ENCODE results near the gene PDZD2. TPM values are rescaled to one million over a fixed set of nuclear protein-coding genes. Genes with fewer than 3 reads are reported as not detected.
"Not testable (repeated sequence)": the region's sequence is repeated elsewhere in the genome, so short reads cannot be mapped to it uniquely, and the experiment has no call there.

PDZD2 gene
- total RNA-seq, 5 donors from 2014 or later (not counting 1 experiment from before 2014, with no cell fraction given) = 0.66 to 2.2 (median 1.2) TPM

DNA sequence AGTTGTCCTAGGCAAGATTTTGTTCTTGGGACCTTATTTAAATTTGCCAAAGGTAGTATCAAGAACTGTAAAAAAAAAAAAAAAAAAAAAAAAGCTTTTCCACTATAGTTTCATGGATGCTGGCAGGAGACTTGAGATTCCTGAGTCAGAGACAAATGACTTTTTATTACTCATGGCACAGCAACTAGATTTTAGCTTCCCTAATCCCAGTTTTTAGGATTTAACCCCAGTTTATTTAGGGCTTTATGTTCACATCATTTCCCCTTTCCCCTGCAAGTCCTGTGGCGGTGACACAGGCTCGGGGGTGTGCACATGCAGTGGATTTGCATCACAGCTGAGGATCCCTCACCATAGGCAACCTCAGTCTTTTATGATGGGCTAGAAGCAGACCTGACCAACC is 390.3 kb downstream of the PDZD2 start:
- no peak for ATAC-seq (replicated peaks in 1 of 4)
- no peaks in the 10 kb centered on the region for H3K9me3 ChIP-seq
- no peak overlapping the region for H3K4me3 ChIP-seq (ENCODE audit: control insufficient read depth in 1 of 2, extremely low read depth in 1 of 2, low read length in 1 of 2)
- ChIA-PET CTCF (interaction anchor here in 1 of 2 donors (0.6 kb wide), 1 partner anchor 64 kb away, joined by 4 read pairs; no protein-coding TSS in a partner anchor), POLR2A (interaction anchor here in 1 of 2 donors (0.5 kb wide), 1 partner anchor 9 kb away, joined by 6 read pairs; no protein-coding TSS in a partner anchor)
- H3K36me3 ChIP-seq (ENCODE audit: control insufficient read depth in 2 of 2, extremely low read depth in 1 of 2, insufficient read depth in 1 of 2, low read length in 1 of 2) = no peaks in the 10 kb centered on the region
- no CpG with 5 or more reads among the region's 2 CpGs for WGBS (ENCODE audit: insufficient coverage)
- H3K27ac Mint-ChIP-seq = no peak overlapping the region
- no peak overlapping the region for H3K27ac ChIP-seq (ENCODE audit: low read length)
- no peak for DNase-seq
- H3K4me1 Mint-ChIP-seq = peaks cover 16 to 18% (median 18%) of the 10 kb centered on the region in 3 donors
- H3K36me3 Mint-ChIP-seq = no peaks in the 10 kb centered on the region
- peaks cover 5 to 9% of the 10 kb centered on the region in 2 experiments for H3K4me1 ChIP-seq (ENCODE audit: control insufficient read depth in 1 of 2, extremely low read depth in 1 of 2, insufficient read depth in 2 of 2, low read length in 2 of 2)
- no peaks in the 10 kb centered on the region for H3K27me3 Mint-ChIP-seq
- H3K27me3 ChIP-seq (replicated peaks in 1 of 2; ENCODE audit: control insufficient read depth in 2 of 2, extremely low read depth in 1 of 2, insufficient read depth in 2 of 2, low read length in 1 of 2) = no peaks in the 10 kb centered on the region
- H3K9me3 Mint-ChIP-seq = no peaks in the 10 kb centered on the region
- H3K4me3 Mint-ChIP-seq = no peak overlapping the region

DNA sequence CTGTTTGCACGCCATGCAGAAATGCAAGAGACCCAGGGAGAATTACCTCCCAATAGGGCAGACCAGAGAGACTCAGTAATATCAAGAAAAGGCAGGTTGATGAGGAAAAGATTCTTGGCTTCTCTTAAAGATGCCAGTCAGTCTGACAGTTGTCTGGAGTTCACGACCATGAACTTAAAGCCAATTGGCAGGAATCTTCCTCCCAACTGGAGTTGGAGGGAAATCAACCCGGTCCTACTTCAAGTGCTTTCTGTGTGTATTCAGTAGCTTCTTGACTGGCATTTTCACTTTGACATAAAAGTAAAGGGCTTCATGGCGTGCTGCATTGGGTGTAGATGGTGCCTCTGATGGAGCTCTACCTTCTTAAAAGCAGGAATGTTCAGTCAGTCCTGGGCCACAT is 390.9 kb downstream of the PDZD2 start:
- WGBS (ENCODE audit: insufficient coverage) = 63% methylated on average over 2 of the region's 4 CpGs
- Histone ChIP-seq H3K4me1 (ENCODE audit: control insufficient read depth in 1 of 2, extremely low read depth in 1 of 2, insufficient read depth in 2 of 2, low read length in 2 of 2) (peaks cover 5 to 9% of the 10 kb centered on the region in 2 experiments), H3K27me3 (replicated peaks in 1 of 2; ENCODE audit: control insufficient read depth in 2 of 2, extremely low read depth in 1 of 2, insufficient read depth in 2 of 2, low read length in 1 of 2) (no peaks in the 10 kb centered on the region), H3K36me3 (ENCODE audit: control insufficient read depth in 2 of 2, extremely low read depth in 1 of 2, insufficient read depth in 1 of 2, low read length in 1 of 2) (no peaks in the 10 kb centered on the region), H3K9me3 (no peaks in the 10 kb centered on the region), H3K4me3 (ENCODE audit: control insufficient read depth in 1 of 2, extremely low read depth in 1 of 2, low read length in 1 of 2) (no peak overlapping the region), H3K27ac (ENCODE audit: low read length) (no peak overlapping the region)
- ATAC-seq (replicated peaks in 1 of 4) (no peak), DNase-seq (no peak)
- Mint-ChIP-seq H3K4me3 (no peak overlapping the region), H3K27ac (no peak overlapping the region), H3K36me3 (no peaks in the 10 kb centered on the region), H3K9me3 (no peaks in the 10 kb centered on the region), H3K4me1 (peaks cover 18 to 20% (median 18%) of the 10 kb centered on the region in 3 donors), H3K27me3 (no peaks in the 10 kb centered on the region)
- POLR2A ChIA-PET = interaction anchor here in 1 of 2 donors (0.5 kb wide), 1 partner anchor 8 kb away, joined by 6 read pairs; no protein-coding TSS in a partner anchor
- CTCF ChIA-PET = interaction anchor here in 1 of 2 donors (0.6 kb wide), 1 partner anchor 63 kb away, joined by 4 read pairs; no protein-coding TSS in a partner anchor

DNA sequence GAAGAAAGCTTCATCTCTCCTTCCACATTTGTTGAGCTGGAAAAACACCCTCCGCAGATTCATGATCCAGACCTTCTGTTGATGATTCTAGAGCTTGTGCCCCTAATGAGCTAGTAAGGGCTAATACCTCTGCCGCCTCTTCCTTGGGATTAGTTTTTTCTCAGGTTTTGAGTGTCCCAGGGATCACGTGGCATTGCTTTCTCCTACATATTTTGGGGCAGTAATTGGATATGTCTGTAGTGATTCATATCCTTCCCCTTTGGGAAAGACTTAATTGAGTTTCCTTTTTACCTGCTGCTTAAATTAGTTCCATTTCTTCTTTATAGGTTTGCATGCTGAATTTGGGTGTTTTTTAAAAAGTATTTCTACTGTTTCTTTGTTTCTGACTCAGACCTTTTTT is 391.3 kb downstream of the PDZD2 start:
- H3K4me1 Mint-ChIP-seq = peaks cover 18 to 21% (median 18%) of the 10 kb centered on the region in 3 donors
- POLR2A ChIA-PET = no interaction called here
- Histone ChIP-seq H3K4me3 (ENCODE audit: control insufficient read depth in 1 of 2, extremely low read depth in 1 of 2, low read length in 1 of 2) (no peak overlapping the region), H3K27me3 (replicated peaks in 1 of 2; ENCODE audit: control insufficient read depth in 2 of 2, extremely low read depth in 1 of 2, insufficient read depth in 2 of 2, low read length in 1 of 2) (no peaks in the 10 kb centered on the region), H3K4me1 (ENCODE audit: control insufficient read depth in 1 of 2, extremely low read depth in 1 of 2, insufficient read depth in 2 of 2, low read length in 2 of 2) (peaks cover 5 to 9% of the 10 kb centered on the region in 2 experiments), H3K9me3 (no peaks in the 10 kb centered on the region), H3K36me3 (ENCODE audit: control insufficient read depth in 2 of 2, extremely low read depth in 1 of 2, insufficient read depth in 1 of 2, low read length in 1 of 2) (no peaks in the 10 kb centered on the region), H3K27ac (ENCODE audit: low read length) (no peak overlapping the region)
- no peak for ATAC-seq (replicated peaks in 1 of 4)
- WGBS (ENCODE audit: insufficient coverage) = no CpG with 5 or more reads among the region's 3 CpGs
- H3K27me3 Mint-ChIP-seq = no peaks in the 10 kb centered on the region
- H3K36me3 Mint-ChIP-seq = no peaks in the 10 kb centered on the region
- H3K4me3 Mint-ChIP-seq = no peak overlapping the region
- no peak for DNase-seq
- no peak overlapping the region for H3K27ac Mint-ChIP-seq
- CTCF ChIA-PET = no interaction called here
- H3K9me3 Mint-ChIP-seq = no peaks in the 10 kb centered on the region

DNA sequence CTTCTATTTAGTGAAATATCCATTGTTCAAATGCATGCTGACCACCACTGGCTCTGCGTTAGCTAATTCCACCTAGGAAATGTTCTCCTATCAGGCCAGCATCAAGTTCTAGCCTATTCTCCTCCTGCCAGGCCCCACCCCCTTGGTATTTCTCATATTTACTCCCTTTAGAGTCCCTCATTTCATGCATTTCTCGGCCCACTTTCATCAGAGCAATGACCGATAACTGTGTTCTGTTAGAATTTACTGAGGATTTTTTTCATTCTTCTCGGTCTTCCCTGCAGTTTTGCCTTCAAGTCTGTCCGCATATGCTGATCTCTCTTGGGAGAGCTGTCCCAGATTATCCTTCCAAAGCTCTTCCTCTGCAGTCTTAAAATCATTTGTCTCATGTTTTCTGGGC is 391.8 kb downstream of the PDZD2 start:
- Histone ChIP-seq H3K27ac (ENCODE audit: low read length) (no peak overlapping the region), H3K4me3 (ENCODE audit: control insufficient read depth in 1 of 2, extremely low read depth in 1 of 2, low read length in 1 of 2) (no peak overlapping the region), H3K9me3 (no peaks in the 10 kb centered on the region), H3K4me1 (ENCODE audit: control insufficient read depth in 1 of 2, extremely low read depth in 1 of 2, insufficient read depth in 2 of 2, low read length in 2 of 2) (peaks cover 5 to 9% of the 10 kb centered on the region in 2 experiments), H3K36me3 (ENCODE audit: control insufficient read depth in 2 of 2, extremely low read depth in 1 of 2, insufficient read depth in 1 of 2, low read length in 1 of 2) (no peaks in the 10 kb centered on the region), H3K27me3 (replicated peaks in 1 of 2; ENCODE audit: control insufficient read depth in 2 of 2, extremely low read depth in 1 of 2, insufficient read depth in 2 of 2, low read length in 1 of 2) (no peaks in the 10 kb centered on the region)
- Mint-ChIP-seq H3K36me3 (no peaks in the 10 kb centered on the region), H3K4me1 (peaks cover 18 to 21% (median 18%) of the 10 kb centered on the region in 3 donors), H3K9me3 (no peaks in the 10 kb centered on the region), H3K27ac (no peak overlapping the region), H3K4me3 (no peak overlapping the region), H3K27me3 (no peaks in the 10 kb centered on the region)
- ChIA-PET POLR2A (no interaction called here), CTCF (no interaction called here)
- DNase-seq = no peak
- WGBS (ENCODE audit: insufficient coverage) = 86% methylated on average over 1 of the region's 5 CpGs
- ATAC-seq (replicated peaks in 1 of 4) = no peak

DNA sequence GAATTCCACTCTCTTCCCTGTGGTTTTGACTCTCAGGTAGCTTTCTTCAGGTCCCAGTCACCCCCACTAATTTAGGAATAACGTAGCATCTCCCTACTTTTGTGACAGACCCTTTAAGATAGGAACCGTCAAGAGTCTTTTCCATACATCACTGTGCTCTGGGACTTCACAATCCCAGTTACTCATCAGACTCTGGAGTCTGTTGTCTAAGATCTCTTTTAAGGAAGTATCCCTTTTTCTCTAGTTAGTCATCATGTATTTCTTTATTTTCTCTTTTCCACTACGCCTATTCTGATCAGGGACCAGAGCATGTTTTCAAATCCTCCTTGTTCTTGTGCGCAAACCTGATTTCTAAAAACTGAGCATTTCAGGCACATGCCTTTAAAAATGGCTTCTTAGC is 392.2 kb downstream of the PDZD2 start:
- H3K36me3 Mint-ChIP-seq = no peaks in the 10 kb centered on the region
- H3K9me3 Mint-ChIP-seq = no peaks in the 10 kb centered on the region
- no CpG with 5 or more reads among the region's 4 CpGs for WGBS (ENCODE audit: insufficient coverage)
- H3K27ac Mint-ChIP-seq = no peak overlapping the region
- peaks cover 5 to 9% of the 10 kb centered on the region in 2 experiments for H3K4me1 ChIP-seq (ENCODE audit: control insufficient read depth in 1 of 2, extremely low read depth in 1 of 2, insufficient read depth in 2 of 2, low read length in 2 of 2)
- H3K27ac ChIP-seq (ENCODE audit: low read length) = no peak overlapping the region
- ChIA-PET POLR2A (no interaction called here), CTCF (no interaction called here)
- no peaks in the 10 kb centered on the region for H3K36me3 ChIP-seq (ENCODE audit: control insufficient read depth in 2 of 2, extremely low read depth in 1 of 2, insufficient read depth in 1 of 2, low read length in 1 of 2)
- no peak for ATAC-seq (replicated peaks in 1 of 4)
- no peaks in the 10 kb centered on the region for H3K27me3 Mint-ChIP-seq
- no peaks in the 10 kb centered on the region for H3K9me3 ChIP-seq
- DNase-seq = no peak
- peaks cover 18 to 21% (median 18%) of the 10 kb centered on the region in 3 donors for H3K4me1 Mint-ChIP-seq
- H3K27me3 ChIP-seq (replicated peaks in 1 of 2; ENCODE audit: control insufficient read depth in 2 of 2, extremely low read depth in 1 of 2, insufficient read depth in 2 of 2, low read length in 1 of 2) = no peaks in the 10 kb centered on the region
- H3K4me3 ChIP-seq (ENCODE audit: control insufficient read depth in 1 of 2, extremely low read depth in 1 of 2, low read length in 1 of 2) = no peak overlapping the region
- H3K4me3 Mint-ChIP-seq = no peak overlapping the region

DNA sequence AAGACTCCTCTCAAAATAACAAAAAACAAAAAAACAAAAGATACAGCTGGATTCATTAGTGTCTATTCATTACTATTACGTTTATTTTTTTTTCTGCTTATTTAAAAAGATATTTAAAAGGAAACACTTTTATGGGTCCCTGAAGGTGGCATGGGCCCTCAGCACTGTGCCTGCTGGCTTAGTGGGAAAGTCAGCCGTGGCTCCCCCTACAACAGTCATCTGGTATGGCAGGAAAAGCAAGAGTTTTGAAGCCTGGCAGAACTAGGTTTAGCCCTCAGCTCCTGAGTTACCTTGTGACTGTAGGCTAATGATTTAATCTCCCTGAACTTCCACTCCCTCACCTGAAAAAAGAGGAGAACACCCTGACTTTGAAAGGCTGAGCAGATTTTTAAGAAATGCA is 399.6 kb downstream of the PDZD2 start:
- CTCF ChIA-PET = no interaction called here
- POLR2A ChIA-PET = interaction anchor here in 1 of 2 donors (0.6 kb wide), 1 partner anchor 9 kb away, joined by 6 read pairs; no protein-coding TSS in a partner anchor

DNA sequence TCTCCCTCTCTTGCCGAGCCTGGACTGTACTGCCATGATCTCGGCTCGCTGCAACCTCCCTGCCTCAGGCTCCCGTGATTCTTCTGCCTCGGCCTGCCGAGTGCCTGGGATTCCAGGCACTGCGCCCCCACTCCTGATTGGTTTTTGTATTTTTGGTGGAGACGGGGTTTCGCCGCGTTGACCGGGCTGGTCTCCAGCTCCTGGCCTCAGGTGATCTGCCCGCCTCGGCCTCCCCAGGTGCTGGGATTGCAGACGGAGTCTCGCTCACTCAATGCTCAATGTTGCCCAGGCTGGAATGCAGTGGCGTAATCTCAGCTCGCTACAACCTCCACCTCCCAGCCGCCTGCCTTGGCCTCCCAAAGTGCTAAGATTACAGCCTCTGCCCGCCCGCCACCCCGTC is 400.2 kb downstream of the PDZD2 start:
- H3K9me3 ChIP-seq; H3K27ac ChIP-seq (ENCODE audit: low read length); H3K36me3 Mint-ChIP-seq; H3K9me3 Mint-ChIP-seq; H3K4me3 Mint-ChIP-seq; H3K36me3 ChIP-seq (ENCODE audit: control insufficient read depth in 2 of 2, extremely low read depth in 1 of 2, insufficient read depth in 1 of 2, low read length in 1 of 2); H3K4me1 Mint-ChIP-seq; H3K27me3 ChIP-seq (replicated peaks in 1 of 2; ENCODE audit: control insufficient read depth in 2 of 2, extremely low read depth in 1 of 2, insufficient read depth in 2 of 2, low read length in 1 of 2); H3K27ac Mint-ChIP-seq; H3K4me3 ChIP-seq (ENCODE audit: control insufficient read depth in 1 of 2, extremely low read depth in 1 of 2, low read length in 1 of 2); H3K27me3 Mint-ChIP-seq; POLR2A ChIA-PET; CTCF ChIA-PET; DNase-seq; H3K4me1 ChIP-seq (ENCODE audit: control insufficient read depth in 1 of 2, extremely low read depth in 1 of 2, insufficient read depth in 2 of 2, low read length in 2 of 2); ATAC-seq (replicated peaks in 1 of 4): not testable (repeated sequence)
- WGBS (ENCODE audit: insufficient coverage) = 99% methylated on average over 12 of the region's 22 CpGs

More for the DNA sequence above, 399.6 kb downstream of the PDZD2 start:
- no peaks in the 10 kb centered on the region for H3K36me3 Mint-ChIP-seq
- Histone ChIP-seq H3K27ac (ENCODE audit: low read length) (no peak overlapping the region), H3K4me1 (ENCODE audit: control insufficient read depth in 1 of 2, extremely low read depth in 1 of 2, insufficient read depth in 2 of 2, low read length in 2 of 2) (peaks cover 0 to 3% of the 10 kb centered on the region in 2 experiments), H3K4me3 (ENCODE audit: control insufficient read depth in 1 of 2, extremely low read depth in 1 of 2, low read length in 1 of 2) (no peak overlapping the region), H3K36me3 (ENCODE audit: control insufficient read depth in 2 of 2, extremely low read depth in 1 of 2, insufficient read depth in 1 of 2, low read length in 1 of 2) (no peaks in the 10 kb centered on the region), H3K9me3 (no peaks in the 10 kb centered on the region), H3K27me3 (replicated peaks in 1 of 2; ENCODE audit: control insufficient read depth in 2 of 2, extremely low read depth in 1 of 2, insufficient read depth in 2 of 2, low read length in 1 of 2) (no peaks in the 10 kb centered on the region)
- H3K27me3 Mint-ChIP-seq = no peaks in the 10 kb centered on the region
- WGBS (ENCODE audit: insufficient coverage) = no CpG with 5 or more reads among the region's 2 CpGs
- no peaks in the 10 kb centered on the region for H3K9me3 Mint-ChIP-seq
- ATAC-seq (replicated peaks in 1 of 4) (no peak), DNase-seq (no peak)
- peaks cover 4 to 10% (median 6%) of the 10 kb centered on the region in 3 donors for H3K4me1 Mint-ChIP-seq
- no peak overlapping the region for H3K4me3 Mint-ChIP-seq
- H3K27ac Mint-ChIP-seq = no peak overlapping the region

All from T-cell (primary cell).